GM12878 (cell line): ENCODE results near the gene MICAL3. TPM values are rescaled to one million over a fixed set of nuclear protein-coding genes. Genes with fewer than 3 reads are reported as not detected.

Experiments
- ATAC-seq: fragments of 200-7000 bp; cut with Tn5 transposase; 3 replicates; pipeline ENCODE4 v1.9.1; 2020; ENCODE audit warnings: mild to moderate bottlenecking, moderate library complexity
- BruUV-seq: library from RNA; stranded (reverse); fragments of 400-500 nt; replicated peaks from 2 replicates; lab custom pipeline; 2021; lab: Mats Ljungman, UMichigan
- CTCF ChIA-PET: fragments of 300-600 bp; sonication (Branson Sonifier 250); formaldehyde crosslinking; extraction: SDS; loops from one replicate; lab custom pipeline; 2021; ENCODE audit warnings: inconsistent platforms; lab: Yijun Ruan, JAX
- POLR2A ChIA-PET: fragments of 350-600 bp; formaldehyde crosslinking; extraction: SDS; loops from one replicate; lab custom pipeline; 2021; ENCODE audit warnings: inconsistent platforms; lab: Charles Lee
- RAD21 ChIA-PET: fragments of 300-600 bp; sonication (Branson Sonifier 250); formaldehyde crosslinking; loops from one replicate; lab custom pipeline; 2023; ENCODE audit warnings: antibody characterized with exemption; ENCODE audit not compliant: unreplicated experiment; lab: Charles Lee
- SMC1A ChIA-PET: fragments of 300-600 bp; sonication (Branson Sonifier 250); formaldehyde crosslinking; loops from one replicate; lab custom pipeline; 2023; ENCODE audit not compliant: unreplicated experiment, uncharacterized antibody; lab: Charles Lee
- DNase-seq: peaks from one replicate; pipeline ENCODE4 v3.0.0-alpha.2; 2011; ENCODE audit warnings: low read depth, low spot score
- FAIRE-seq: peaks from 3 replicates; lab custom pipeline; 2011; peaks lifted over from hg19 to GRCh38; lab: Jason Lieb, UNC
- H2AFZ ChIP-seq: 2 replicates; pipeline ENCODE4 v1.6.0; 2011; ENCODE audit warnings: low read depth, low read length, control low read depth; ENCODE audit not compliant: control insufficient read depth
- H3K27ac ChIP-seq: 2 replicates; pipeline ENCODE4 v1.5.1; 2011; ENCODE audit warnings: control low read depth; ENCODE audit not compliant: control insufficient read depth, insufficient read depth
- H3K27me3 ChIP-seq, 2 experiments: replicated peaks in 1 of 2; 2 replicates each; pipeline versions ENCODE4 v1.6.0 to v1.6.1; 2011; ENCODE audit warnings: low read length in 1 of 2; ENCODE audit not compliant: control insufficient read depth in 2 of 2, insufficient read depth in 2 of 2
- H3K36me3 ChIP-seq, 2 experiments: 2 replicates each; pipeline ENCODE4 v1.5.1; 2011; ENCODE audit warnings: low read length in 1 of 2; ENCODE audit not compliant: control insufficient read depth in 2 of 2, insufficient read depth in 2 of 2
- H3K4me1 ChIP-seq: 2 replicates; pipeline ENCODE4 v1.6.1; 2011; ENCODE audit warnings: mild to moderate bottlenecking, low read length, moderate library complexity, mixed read lengths; ENCODE audit not compliant: control insufficient read depth, insufficient read depth
- H3K4me2 ChIP-seq: 2 replicates; pipeline ENCODE4 v1.6.0; 2011; ENCODE audit warnings: control low read depth; ENCODE audit not compliant: control insufficient read depth, insufficient read depth
- H3K4me3 ChIP-seq: fragments of 200-600 bp; sonication (generic); 2 replicates; pipeline ENCODE4 v1.5.1; 2016
- H3K79me2 ChIP-seq: 2 replicates; pipeline ENCODE4 v1.6.0; 2011; ENCODE audit warnings: low read length; ENCODE audit not compliant: control insufficient read depth, insufficient read depth
- H3K9ac ChIP-seq: 2 replicates; pipeline ENCODE4 v1.8.0; 2011; ENCODE audit warnings: low read length, control low read depth, mixed read lengths; ENCODE audit not compliant: control insufficient read depth, insufficient read depth
- H3K9me3 ChIP-seq: replicated peaks from 3 replicates; pipeline ENCODE4 v1.5.1; 2011; ENCODE audit warnings: mild to moderate bottlenecking, low read length; ENCODE audit not compliant: control insufficient read depth, insufficient read depth
- H4K20me1 ChIP-seq: 2 replicates; pipeline ENCODE4 v1.6.0; 2011; ENCODE audit not compliant: control insufficient read depth, insufficient read depth
- EED ChIP-seq: sonication (generic); IDR thresholded peaks from 2 replicates; pipeline ENCODE4 v1.6.1; 2016; ENCODE audit warnings: antibody characterized with exemption, low read depth
- EP300 ChIP-seq, 2 experiments: fragments of 150-350 bp in 1 of 2; IDR thresholded peaks; 2 replicates each; pipeline ENCODE4 v1.6.1; 2011 to 2012; ENCODE audit warnings: low read depth in 2 of 2, low read length in 2 of 2, borderline replicate concordance in 1 of 2, improper control_type of control experiment in 1 of 2, inconsistent platforms in 1 of 2; ENCODE audit not compliant: control insufficient read depth in 1 of 2
- GABPA ChIP-seq: IDR thresholded peaks from 2 replicates; pipeline ENCODE4 v1.6.1; 2014; ENCODE audit warnings: antibody characterized with exemption, low read depth, mild to moderate bottlenecking, inconsistent platforms
- MYB ChIP-seq: fragments of 150-350 bp; IDR thresholded peaks from 2 replicates; pipeline ENCODE4 v1.6.1; 2014; ENCODE audit warnings: mild to moderate bottlenecking, low read depth, low read length, borderline replicate concordance
- NR2F1 ChIP-seq: fragments of 450-650 bp; conservative IDR thresholded peaks from 2 replicates; pipeline ENCODE4 v1.6.1; 2017; ENCODE audit warnings: mild to moderate bottlenecking
- RFX5 ChIP-seq: IDR thresholded peaks from 2 replicates; pipeline ENCODE4 v1.6.1; 2011; ENCODE audit warnings: low read depth, low read length, improper control_type of control experiment
- SP1 ChIP-seq: IDR thresholded peaks from one replicate; pipeline ENCODE4 v1.6.1; 2011; ENCODE audit warnings: low read depth, low read length
- ZNF24 ChIP-seq: fragments of 450-650 bp; IDR thresholded peaks from 2 replicates; pipeline ENCODE4 v1.6.1; 2017; ENCODE audit warnings: antibody characterized with exemption, mild to moderate bottlenecking
- ZZZ3 ChIP-seq: IDR thresholded peaks from 2 replicates; pipeline ENCODE4 v1.6.1; 2011; ENCODE audit warnings: low read depth; ENCODE audit not compliant: control insufficient read depth, insufficient read length
- WGBS: methylation state at CpG from one replicate; pipeline ENCODE4 v1.1.6; 2016; ENCODE audit warnings: low lambda C conversion rate; ENCODE audit not compliant: insufficient replicate concordance, insufficient coverage; ENCODE audit errors: missing lambda C conversion rate; 5-methylcytosine and 5-hydroxymethylcytosine counted together
- in situ Hi-C: fragments of 300-500 bp; cut with MboI; formaldehyde crosslinking; loops from 9 replicates; pipeline ENCODE4 v1.14.3; 2018; ENCODE audit warnings: mixed read lengths
- intact Hi-C: fragments of 100-400 bp; cut with micrococcal nuclease; formaldehyde crosslinking; loops from one replicate; pipeline ENCODE4 v1.14.2; 2022; ENCODE audit not compliant: unreplicated experiment
- polyA plus RNA-seq, 11 experiments: library from polyadenylated mRNA; depleted of rRNA in 4 of 11; unstranded in 6 of 11; stranded (reverse) in 5 of 11; fragments of >200 nt; fragmentation: Nextera tagmentation in 4 of 11; fragmentation: Illumina TruSeq in 1 of 11; extraction: Ambion mirVana in 4 of 11; extraction: Trizol in 1 of 11; gene quantifications; 1 replicate in 1 of 11; 2 replicates in 10 of 11; pipeline versions ENCODE4 v1.2.1 to v1.2.3, GENCODE V29; 2011 to 2016; ENCODE audit warnings: inconsistent platforms in 2 of 11, missing spikeins in 2 of 11, low read depth in 1 of 11
- total RNA-seq, 4 experiments: library from RNA; depleted of rRNA in 3 of 4; stranded (reverse); fragments of >200 nt in 3 of 4; fragmentation: Illumina TruSeq in 1 of 4; extraction: Trizol in 1 of 4; gene quantifications; 2 replicates each; pipeline versions ENCODE4 v1.2.1 to v1.2.3, GENCODE V29; 2013 to 2021
- TF ChIP-seq, protein P1 (sequence below): fragments of 450-650 bp; IDR thresholded peaks from 2 replicates; pipeline ENCODE4 v1.6.1; 2017; ENCODE audit warnings: mild to moderate bottlenecking
- TF ChIP-seq, protein P2 (sequence below): fragments of 450-650 bp; IDR thresholded peaks from 2 replicates; pipeline ENCODE4 v1.6.1; 2016; ENCODE audit warnings: mild to moderate bottlenecking, moderate library complexity, borderline replicate concordance
- TF ChIP-seq, protein P3 (sequence below): fragments of 450-650 bp; conservative IDR thresholded peaks from 2 replicates; pipeline ENCODE4 v1.6.1; 2017; ENCODE audit warnings: mild to moderate bottlenecking, moderate library complexity
- TF ChIP-seq, protein P4 (sequence below): IDR thresholded peaks from 2 replicates; pipeline ENCODE4 v1.6.1; 2011; ENCODE audit warnings: low read depth, low read length, improper control_type of control experiment, borderline replicate concordance

MICAL3 gene
- total and polyA plus RNA-seq, 10 of the 15 experiments (the other 5 are each of a cell fraction or from before 2014, with no cell fraction given), result 2.6 to 92.2 (median 24.0) TPM

DNA sequence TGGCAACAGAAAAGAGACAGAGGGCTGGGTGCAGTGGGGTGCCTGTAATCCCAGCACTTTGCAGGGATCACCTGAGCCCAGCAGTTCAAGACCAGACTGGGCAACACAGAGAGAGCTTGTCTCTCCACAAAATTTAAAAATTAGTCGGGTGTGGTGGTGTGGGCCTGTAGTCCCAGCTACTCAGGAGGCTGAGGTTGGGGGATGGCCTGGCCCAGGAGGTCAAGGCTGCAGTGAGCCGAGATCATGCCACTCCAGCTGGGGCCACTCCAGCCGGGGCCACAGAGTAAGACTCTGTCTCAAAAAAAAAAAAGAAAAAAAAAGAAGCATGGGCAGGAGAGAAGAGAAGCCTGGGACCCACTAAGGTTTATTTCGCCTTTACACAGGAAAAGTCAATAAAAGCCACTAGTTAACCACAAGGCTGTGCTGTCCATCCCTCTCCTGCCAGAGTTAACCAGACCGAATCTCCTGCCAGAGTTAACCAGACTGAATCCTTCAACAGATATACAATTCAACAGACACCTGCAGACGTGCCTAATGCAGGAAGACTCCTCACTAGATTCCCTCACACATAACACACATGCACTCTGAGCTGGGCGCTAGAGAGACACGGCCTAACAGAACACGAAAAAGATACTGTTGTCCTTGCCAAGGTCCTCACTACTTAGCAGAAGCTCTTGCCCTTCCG is 29.8 kb downstream of the MICAL3 start:
- H2AFZ ChIP-seq, result no peak overlapping the region
- H3K4me2 ChIP-seq, result peak overlapping the region; percentile 58
- H3K9me3 ChIP-seq, result no peaks in the 10 kb centered on the region
- ChIA-PET POLR2A (interaction anchor here (0.6 to 2.7 kb wide), 3 partner anchors 17 to 51 kb away, joined by 3 to 9 read pairs (median 3); no protein-coding TSS in a partner anchor), SMC1A (interaction anchor here (1.0 to 4.2 kb wide), 5 partner anchors 20 to 80 kb away, joined by 3 to 34 read pairs (median 6); no protein-coding TSS in a partner anchor), RAD21 (interaction anchor here (0.8 to 3.0 kb wide), 4 partner anchors 29 to 83 kb away, joined by 3 to 16 read pairs (median 6); partner anchors contain the start of gene PEX26), CTCF (interaction anchor here (0.6 to 3.7 kb wide), 6 partner anchors 20 to 243 kb away, joined by 3 to 22 read pairs (median 5); partner anchors contain the start of gene PEX26)
- H4K20me1 ChIP-seq, result no peaks in the 10 kb centered on the region
- FAIRE-seq, result peak; percentile 91
- DNase-seq, result no peak
- peak; percentile 30 for ATAC-seq
- H3K4me3 ChIP-seq, result peak overlapping the region; percentile 30; the same call in 1 of the 2 replicates
- H3K36me3 ChIP-seq, result peaks cover 0 to 3% of the 10 kb centered on the region in 2 experiments; a peak in 2 of 4 replicates
- BruUV-seq, result no TSS peak
- no peaks in the 10 kb centered on the region for H3K27me3 ChIP-seq
- no peak overlapping the region for H3K27ac ChIP-seq
- intact Hi-C loops, result loop anchor here (10.0 kb wide), 1 partner anchor 220 kb away; the partner anchor contains the start of gene BID
- no peak overlapping the region for H3K9ac ChIP-seq
- H3K4me1 ChIP-seq, result peaks cover 32% of the 10 kb centered on the region
- in situ Hi-C loops, result no loop called here
- 38% methylated on average over 9 of the region's 10 CpGs for WGBS
- peaks cover 38% of the 10 kb centered on the region for H3K79me2 ChIP-seq
- no peak for TF ChIP-seq ZZZ3
- TF ChIP-seq, protein P1, sequence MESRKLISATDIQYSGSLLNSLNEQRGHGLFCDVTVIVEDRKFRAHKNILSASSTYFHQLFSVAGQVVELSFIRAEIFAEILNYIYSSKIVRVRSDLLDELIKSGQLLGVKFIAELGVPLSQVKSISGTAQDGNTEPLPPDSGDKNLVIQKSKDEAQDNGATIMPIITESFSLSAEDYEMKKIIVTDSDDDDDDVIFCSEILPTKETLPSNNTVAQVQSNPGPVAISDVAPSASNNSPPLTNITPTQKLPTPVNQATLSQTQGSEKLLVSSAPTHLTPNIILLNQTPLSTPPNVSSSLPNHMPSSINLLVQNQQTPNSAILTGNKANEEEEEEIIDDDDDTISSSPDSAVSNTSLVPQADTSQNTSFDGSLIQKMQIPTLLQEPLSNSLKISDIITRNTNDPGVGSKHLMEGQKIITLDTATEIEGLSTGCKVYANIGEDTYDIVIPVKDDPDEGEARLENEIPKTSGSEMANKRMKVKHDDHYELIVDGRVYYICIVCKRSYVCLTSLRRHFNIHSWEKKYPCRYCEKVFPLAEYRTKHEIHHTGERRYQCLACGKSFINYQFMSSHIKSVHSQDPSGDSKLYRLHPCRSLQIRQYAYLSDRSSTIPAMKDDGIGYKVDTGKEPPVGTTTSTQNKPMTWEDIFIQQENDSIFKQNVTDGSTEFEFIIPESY, result no peak
- no peak for TF ChIP-seq SP1
- TF ChIP-seq, protein P2, sequence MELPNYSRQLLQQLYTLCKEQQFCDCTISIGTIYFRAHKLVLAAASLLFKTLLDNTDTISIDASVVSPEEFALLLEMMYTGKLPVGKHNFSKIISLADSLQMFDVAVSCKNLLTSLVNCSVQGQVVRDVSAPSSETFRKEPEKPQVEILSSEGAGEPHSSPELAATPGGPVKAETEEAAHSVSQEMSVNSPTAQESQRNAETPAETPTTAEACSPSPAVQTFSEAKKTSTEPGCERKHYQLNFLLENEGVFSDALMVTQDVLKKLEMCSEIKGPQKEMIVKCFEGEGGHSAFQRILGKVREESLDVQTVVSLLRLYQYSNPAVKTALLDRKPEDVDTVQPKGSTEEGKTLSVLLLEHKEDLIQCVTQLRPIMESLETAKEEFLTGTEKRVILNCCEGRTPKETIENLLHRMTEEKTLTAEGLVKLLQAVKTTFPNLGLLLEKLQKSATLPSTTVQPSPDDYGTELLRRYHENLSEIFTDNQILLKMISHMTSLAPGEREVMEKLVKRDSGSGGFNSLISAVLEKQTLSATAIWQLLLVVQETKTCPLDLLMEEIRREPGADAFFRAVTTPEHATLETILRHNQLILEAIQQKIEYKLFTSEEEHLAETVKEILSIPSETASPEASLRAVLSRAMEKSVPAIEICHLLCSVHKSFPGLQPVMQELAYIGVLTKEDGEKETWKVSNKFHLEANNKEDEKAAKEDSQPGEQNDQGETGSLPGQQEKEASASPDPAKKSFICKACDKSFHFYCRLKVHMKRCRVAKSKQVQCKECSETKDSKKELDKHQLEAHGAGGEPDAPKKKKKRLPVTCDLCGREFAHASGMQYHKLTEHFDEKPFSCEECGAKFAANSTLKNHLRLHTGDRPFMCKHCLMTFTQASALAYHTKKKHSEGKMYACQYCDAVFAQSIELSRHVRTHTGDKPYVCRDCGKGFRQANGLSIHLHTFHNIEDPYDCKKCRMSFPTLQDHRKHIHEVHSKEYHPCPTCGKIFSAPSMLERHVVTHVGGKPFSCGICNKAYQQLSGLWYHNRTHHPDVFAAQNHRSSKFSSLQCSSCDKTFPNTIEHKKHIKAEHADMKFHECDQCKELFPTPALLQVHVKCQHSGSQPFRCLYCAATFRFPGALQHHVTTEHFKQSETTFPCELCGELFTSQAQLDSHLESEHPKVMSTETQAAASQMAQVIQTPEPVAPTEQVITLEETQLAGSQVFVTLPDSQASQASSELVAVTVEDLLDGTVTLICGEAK, result no peak
- TF ChIP-seq MYB, result no peak
- TF ChIP-seq ZNF24, result peak; percentile 81; the same call in 1 of the 2 replicates
- no peak for TF ChIP-seq GABPA
- TF ChIP-seq RFX5, result no peak
- TF ChIP-seq, protein P3, sequence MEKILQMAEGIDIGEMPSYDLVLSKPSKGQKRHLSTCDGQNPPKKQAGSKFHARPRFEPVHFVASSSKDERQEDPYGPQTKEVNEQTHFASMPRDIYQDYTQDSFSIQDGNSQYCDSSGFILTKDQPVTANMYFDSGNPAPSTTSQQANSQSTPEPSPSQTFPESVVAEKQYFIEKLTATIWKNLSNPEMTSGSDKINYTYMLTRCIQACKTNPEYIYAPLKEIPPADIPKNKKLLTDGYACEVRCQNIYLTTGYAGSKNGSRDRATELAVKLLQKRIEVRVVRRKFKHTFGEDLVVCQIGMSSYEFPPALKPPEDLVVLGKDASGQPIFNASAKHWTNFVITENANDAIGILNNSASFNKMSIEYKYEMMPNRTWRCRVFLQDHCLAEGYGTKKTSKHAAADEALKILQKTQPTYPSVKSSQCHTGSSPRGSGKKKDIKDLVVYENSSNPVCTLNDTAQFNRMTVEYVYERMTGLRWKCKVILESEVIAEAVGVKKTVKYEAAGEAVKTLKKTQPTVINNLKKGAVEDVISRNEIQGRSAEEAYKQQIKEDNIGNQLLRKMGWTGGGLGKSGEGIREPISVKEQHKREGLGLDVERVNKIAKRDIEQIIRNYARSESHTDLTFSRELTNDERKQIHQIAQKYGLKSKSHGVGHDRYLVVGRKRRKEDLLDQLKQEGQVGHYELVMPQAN, result no peak
- TF ChIP-seq NR2F1, result 0 out of 2 replicates have a peak, but pooled peaks have one; percentile 12
- TF ChIP-seq EP300 (IDR thresholded peaks at IDR 0.05; ENCODE audit: borderline replicate concordance in 1 of 2, control insufficient read depth in 1 of 2, low read depth in 2 of 2, low read length in 2 of 2), result no peak
- TF ChIP-seq, protein P4, sequence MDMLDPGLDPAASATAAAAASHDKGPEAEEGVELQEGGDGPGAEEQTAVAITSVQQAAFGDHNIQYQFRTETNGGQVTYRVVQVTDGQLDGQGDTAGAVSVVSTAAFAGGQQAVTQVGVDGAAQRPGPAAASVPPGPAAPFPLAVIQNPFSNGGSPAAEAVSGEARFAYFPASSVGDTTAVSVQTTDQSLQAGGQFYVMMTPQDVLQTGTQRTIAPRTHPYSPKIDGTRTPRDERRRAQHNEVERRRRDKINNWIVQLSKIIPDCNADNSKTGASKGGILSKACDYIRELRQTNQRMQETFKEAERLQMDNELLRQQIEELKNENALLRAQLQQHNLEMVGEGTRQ, result no peak
- 0 out of 2 replicates have a peak, but pooled peaks have one; percentile 56 for TF ChIP-seq EED
